NCI-H82 (cell line): ENCODE measurements around the gene TMBIM6.
"Not testable (repeated sequence)": the region's sequence is repeated elsewhere in the genome, so short reads cannot be mapped to it uniquely, and the experiment has no call there.

Experiments
- DNase-seq: peaks from one replicate; lab custom pipeline; 2025; lab: John Stamatoyannopoulos, UW

The TMBIM6 gene

DNA sequence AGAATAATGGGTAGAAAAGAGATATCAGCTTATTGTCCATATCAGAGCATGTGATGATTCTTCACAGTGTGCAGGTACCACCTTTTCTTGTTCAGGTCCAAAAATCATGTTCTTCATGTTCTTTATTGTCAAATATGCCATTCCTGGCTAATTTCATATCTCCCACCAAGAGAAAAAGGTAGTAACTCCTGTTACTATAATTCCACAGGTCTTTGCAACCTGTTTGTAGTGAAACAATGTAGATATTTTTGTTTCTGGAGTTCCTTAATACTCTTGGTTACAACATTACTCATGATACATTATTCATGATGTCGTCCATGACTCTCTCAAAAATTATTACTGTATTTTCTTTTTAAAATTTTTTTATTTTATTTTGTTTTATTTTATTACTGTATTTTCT is 11.3 kb upstream of the TMBIM6 start:
- no peak for DNase-seq

DNA sequence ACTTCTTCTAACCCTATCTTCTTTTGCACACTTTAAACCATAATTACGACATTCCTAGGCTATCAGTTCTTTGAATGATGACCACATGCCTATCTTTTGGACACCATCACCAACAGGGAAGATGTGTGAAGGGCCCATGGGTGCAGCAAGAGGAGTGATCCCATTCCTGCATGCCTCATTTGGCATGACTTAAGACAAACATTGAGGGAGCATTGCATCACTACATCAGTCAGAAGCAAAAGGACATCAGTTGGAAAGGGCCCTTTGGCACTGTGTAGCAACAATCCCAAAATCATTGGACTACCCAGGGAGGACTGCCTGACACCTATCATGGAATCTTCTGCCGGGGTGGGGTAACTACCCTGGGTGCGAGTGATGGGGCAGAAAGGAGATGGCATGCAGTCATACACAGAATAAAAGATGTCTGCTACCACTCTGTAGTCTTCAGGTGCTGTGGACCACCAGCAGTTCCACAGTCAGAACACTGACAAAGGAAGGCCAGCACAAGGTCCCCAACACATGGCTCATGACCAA is 10.7 kb upstream of the TMBIM6 start:
- DNase-seq = no peak

DNA sequence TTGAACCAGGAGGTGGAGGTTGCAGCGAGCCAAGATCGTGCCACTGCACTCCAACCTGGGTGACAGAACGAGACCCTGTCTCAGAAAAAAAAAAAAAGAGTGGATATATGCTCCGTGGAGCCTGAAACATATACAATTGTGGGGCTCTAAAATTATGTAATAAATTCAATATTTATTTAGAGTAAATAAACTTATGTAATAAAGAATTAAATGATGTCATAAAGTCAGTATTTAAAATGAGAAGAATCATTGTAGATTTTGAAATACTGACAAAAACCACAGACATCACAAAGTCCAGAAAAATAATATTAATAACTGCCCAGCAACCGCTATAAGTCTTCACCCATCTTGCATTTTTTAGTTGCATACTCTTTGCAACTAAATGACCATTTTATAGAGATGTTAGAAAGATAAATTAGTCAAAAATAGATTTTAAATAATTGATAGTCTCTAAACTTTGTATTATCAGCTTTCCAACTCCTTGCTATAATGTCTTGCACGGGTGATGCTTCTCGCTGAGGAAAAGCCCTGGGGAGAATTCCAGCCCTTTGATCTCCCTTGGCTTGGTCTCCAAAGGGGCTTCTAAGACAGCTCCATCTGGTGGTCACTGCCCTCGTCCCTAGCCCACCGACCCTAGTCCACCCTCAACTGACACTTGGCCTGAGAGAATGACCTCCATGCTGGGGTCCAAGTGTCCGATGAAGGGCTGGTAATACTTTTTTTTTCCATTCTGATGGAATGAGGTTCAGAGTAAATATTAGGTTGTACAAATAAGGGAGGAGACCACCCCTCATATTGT is 7.9 kb upstream of the TMBIM6 start:
- peak; percentile 41 for DNase-seq

DNA sequence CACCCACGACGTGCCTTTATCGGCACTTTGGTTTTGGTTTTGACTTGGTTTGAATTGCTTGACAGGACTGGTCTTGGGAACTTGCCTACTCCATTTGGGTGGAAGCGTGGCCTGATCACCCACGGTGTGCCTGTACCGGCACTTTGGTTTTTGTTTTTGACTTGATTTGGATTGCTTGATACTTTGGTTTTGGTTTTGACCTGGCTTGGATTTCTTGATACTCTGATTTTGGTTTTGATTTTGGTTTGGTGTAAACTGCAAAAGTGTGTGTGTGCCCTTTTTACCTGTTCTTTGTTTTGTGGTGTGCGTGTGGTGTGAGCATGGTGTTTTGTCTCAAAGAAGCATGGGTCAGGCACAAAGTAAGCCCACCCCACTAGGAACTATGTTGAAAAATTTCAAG is 6.5 kb upstream of the TMBIM6 start:
- DNase-seq = not testable (repeated sequence)

DNA sequence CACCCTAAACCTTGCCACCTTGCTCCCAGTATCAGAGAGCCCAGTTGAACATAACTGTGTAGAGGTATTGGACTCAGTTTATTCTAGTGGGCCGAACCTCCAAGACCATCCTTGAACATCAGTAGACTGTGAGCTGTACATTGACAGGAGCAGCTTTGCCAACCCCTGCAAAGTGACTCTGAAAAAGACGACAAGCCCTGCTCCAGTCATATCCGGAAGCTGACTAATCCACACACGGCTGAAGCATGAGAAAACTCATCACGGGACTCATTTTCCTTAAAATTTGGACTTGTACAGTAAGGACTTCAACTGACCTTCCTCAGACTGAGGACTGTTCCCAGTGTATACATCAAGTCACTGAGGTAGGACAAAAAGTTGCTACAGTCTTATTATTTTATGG is 2.6 kb upstream of the TMBIM6 start:
- not testable (repeated sequence) for DNase-seq

GRCh38 chr12:49740277-49740676 is 1.1 kb upstream of the TMBIM6 start:
- DNase-seq = not testable (repeated sequence)

DNA sequence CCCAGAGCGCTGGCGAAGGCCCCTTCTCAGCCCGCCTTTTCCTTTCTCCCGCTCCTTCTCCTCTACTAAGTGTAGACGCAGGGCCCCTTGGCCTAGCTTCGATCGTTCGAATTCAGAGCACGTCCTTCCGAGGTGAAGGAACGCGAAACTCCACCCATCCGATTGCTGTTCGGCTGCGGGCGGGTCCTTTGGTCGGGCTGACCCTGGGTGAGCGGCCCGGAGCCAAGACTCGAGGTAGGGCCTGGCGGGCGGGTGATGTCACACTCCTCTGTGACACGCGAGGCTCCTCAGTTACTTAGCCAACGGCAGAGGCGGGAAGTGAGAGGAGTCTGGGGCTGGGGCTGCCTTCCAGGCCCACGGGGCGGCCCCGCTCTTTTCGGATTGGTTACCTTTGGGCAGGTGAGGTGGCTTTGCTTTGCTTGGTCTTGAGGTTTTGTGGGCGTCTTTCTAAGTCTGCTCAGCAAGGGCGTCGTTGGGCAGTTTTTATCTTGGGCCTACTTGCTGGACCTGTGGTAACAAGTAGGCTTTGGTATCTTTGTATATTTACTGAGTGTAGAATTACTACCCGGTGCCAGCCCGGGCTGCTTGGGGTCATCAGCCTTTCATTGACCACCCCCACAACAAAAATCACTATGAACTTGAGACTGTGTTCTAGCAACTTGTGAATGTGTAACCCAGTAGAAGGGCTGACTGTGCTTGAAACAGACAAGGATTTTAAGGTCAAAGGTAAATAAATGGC is 694 bp downstream of the TMBIM6 start:
- DNase-seq = peak; percentile 77

DNA sequence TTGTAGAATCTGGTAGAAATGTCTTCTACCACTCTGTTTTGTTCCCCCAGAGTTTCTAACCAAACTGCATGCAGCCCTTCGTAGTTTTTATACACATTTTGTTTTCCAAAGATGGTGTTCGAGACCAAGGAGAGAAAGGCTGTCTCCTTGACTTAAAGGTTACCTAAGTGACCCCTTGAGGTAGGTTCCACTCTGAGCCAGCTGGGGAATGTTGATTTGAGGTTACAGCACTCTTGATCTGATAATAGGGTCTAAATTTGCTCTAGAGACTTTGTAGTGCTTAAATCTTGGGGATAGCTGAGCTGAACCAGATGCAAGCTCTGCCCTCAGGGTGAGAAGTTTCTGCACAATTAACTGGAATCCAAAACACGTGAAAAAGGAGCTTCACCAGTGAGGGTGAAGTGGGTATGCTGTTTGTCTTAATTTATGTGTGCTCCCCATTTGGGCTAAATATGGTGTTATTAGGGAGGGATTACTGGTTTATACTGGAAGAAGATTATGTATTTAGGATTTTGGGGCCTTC is 3.1 kb downstream of the TMBIM6 start:
- peak; percentile 64 for DNase-seq

- no peak for DNase-seq
These were observed 6.9 kb downstream of the TMBIM6 start for GRCh38 chr12:49748306-49748705.

GRCh38 chr12:49748800-49749199 is 7.4 kb downstream of the TMBIM6 start:
- DNase-seq = no peak

DNA sequence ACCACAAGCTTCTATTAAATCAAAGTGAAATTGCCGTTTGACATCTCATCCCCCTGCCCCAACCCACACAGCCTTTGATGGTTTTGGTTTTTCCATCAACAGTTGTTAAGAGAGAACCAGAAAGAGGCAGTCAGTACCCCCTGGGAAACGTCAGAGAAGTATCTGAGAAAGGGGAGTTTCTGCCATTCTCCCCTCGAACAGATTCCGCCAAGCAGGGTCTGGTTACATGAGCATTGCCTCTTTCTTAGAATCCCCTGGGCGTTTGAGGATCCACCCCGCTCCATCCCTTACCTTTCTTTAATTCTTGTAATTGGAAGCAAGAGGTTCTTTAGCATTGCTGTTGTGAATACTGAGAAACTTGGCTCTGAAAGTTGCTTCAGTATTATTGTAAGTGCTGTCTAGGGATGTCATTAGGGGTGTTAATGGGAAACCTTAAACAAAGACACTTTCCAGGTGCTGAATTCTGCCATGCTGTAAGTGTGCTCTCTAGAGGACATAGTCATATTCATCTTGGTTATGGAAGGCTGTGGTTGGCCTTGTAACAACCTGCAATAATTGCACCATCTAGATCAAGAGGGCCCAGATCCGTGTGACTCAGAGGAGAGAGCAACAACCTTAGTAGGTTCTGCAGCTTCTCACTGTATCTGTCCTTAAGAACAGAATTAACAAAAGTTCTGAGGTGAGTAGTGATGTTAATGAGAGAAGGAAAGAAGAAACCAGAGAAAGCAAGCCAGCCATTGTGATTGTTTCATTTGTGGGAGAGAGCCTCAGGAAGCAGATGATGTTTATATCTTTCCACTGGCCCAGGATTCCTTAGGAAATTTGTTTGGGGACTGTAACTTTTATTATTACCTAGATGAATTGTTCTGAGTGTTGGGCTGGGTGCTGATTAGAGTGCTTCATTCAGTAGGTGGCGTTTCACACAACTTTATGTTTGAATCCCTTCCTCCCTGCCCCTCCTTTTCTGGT is 9.0 kb downstream of the TMBIM6 start:
- DNase-seq = no peak

GRCh38 chr12:49750996-49751393 is 9.6 kb downstream of the TMBIM6 start:
- no peak for DNase-seq

DNA sequence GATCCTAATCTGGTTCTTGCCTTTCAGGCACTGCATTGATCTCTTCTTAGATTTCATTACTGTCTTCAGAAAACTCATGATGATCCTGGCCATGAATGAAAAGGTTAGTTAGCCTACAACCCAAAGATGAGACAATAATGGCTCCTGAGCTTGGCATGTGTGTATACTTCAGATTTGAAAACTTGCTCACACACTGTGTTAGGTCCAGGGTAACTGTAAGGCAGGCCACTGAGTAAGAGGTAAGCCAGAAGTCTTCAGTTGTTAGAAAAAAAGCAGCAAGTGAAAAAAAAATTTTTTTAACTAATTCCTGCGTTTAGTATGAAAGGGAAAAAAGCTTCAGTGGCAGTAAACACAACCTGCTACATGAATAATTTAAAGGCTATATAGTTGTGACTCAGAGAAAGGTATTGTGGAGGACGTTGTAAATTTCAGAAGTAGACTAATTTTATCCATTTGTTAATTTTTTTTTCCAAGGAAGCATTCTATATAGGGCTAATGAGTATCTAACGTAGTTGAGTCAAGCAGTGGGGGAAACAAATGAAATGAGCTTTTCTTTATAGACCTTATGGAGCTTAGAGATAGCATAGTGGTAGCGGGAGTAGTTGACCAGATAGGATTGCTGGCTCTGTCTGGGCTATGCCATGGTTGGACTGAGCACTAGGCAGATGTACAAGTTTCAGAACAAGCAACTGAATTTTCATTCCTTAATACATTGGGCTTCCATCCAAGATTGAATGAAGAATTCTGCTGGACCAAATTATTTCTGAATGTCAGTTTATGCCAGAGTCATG is 20.5 kb downstream of the TMBIM6 start:
- no peak for DNase-seq

- no peak for DNase-seq
These were observed 21.1 kb downstream of the TMBIM6 start for GRCh38 chr12:49762468-49762847.

DNA sequence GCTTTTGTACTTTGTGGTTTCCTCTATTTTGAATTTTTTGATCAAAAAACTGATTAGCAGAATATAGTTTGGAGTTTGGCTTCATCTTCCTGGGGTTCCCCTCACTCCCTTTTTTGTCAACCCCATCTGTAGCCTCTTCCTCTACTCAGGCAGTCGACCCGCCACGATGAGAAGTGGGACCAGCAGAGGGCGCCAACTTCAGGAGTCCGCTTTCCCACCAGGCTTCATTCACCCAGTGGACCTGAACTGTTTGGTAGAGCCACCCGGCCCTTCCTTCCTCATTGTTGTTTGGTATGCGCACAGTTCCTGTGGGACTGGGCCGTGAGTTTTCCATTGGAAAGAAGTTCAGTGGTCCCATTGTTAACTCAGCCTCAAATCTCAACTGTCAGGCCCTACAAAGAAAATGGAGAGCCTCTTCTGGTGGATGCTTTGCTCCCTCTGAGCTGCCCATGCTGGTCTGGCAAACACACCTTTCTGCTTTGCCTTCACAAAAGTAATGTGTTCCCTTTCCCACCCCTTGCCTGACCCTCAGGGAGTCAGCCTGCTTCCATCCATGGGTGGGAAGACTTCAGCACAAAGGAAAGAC is 21.7 kb downstream of the TMBIM6 start:
- peak; percentile 79 for DNase-seq

DNA sequence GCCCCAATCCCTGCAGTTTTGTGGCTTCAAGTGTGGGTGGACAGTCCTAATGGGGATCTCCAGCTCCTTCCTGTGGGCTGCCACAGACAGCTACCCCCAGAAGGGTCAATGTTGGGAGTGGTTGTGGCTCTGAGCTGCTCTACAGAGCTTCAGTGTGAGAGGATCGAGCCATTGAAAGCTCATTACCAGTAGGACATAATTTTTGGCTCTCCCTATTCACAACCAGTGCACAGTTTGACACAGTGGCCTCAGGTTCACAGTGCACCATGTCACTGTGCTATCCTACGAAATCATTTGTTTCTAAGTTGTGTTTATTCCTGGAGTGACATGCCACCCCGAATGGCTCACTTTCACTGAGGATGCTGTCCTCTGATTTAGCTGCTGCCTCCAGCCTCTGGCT is 22.8 kb downstream of the TMBIM6 start:
- DNase-seq = no peak

GRCh38 chr12:49766115-49766455 is 24.7 kb downstream of the TMBIM6 start:
- peak; percentile 36 for DNase-seq

GRCh38 chr12:49767333-49767732 is 26.0 kb downstream of the TMBIM6 start:
- peak; percentile 71 for DNase-seq

DNA sequence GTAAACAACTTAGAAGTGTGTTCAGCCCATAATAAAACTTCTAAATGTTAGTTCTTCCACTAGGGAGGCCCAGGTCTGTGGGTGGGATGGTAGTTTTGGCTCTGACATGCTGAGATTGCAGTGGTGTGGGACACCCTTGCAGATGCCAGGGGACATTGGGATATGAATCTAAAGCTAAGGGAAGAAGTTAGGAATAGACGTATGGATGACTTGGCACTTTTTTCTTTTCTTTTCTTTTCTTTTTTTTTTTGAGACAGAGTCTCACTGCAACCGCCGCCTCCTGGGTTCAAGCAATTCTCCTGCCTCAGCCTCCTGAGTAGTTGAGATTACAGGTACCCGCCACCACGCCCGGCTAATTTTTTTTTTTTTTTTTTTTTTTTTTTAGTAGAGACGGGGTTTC is 31.7 kb downstream of the TMBIM6 start:
- DNase-seq = not testable (repeated sequence)

GRCh38 chr12:49776413-49776812 is 35.1 kb downstream of the TMBIM6 start:
- DNase-seq = peak; percentile 89

DNA sequence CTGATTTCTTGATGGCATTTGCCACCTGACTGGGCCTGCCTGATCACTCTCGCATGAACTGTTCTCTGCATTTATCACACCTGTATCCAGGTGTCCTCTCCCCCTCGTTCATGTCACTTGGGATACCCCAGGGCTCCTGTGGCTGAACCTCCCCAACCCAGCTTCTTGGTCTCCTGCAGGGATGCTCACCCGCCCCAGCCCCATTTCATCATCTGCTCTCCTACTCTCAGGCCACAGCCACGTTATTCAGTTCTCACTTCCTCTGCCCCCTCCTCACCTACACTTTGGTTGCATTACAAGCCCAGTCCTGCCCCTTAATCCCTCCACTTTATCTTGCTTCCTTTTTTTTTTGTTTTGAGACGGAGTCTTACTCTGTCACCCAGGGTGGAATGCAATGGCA is 35.5 kb downstream of the TMBIM6 start:
- no peak for DNase-seq
